Mucosa of descending colon (tissue), 3 donors: Measurements from ENCODE around the gene CMTM8. TPM values are rescaled to one million over a fixed set of nuclear protein-coding genes. Genes with fewer than 3 reads are reported as not detected.

Source experiments
- ATAC-seq: fragments of 200-7000 bp; cut with Tn5 transposase; one replicate; pipeline ENCODE4 v1.9.1; 2020; ENCODE audit warnings: mild to moderate bottlenecking, moderate library complexity
- DNase-seq, 3 donors: peaks; one replicate each; pipeline ENCODE4 v3.0.0-alpha.2; 2020
- H3K36me3 ChIP-seq: fragments of 200-600 bp; one replicate; pipeline ENCODE4 v1.8.0; 2021; ENCODE audit warnings: low read depth, mild to moderate bottlenecking
- H3K4me1 ChIP-seq: fragments of 200-600 bp; one replicate; pipeline ENCODE4 v1.8.0; 2021; ENCODE audit warnings: low read depth, mild to moderate bottlenecking
- H3K4me3 ChIP-seq: fragments of 200-600 bp; one replicate; pipeline ENCODE4 v1.8.0; 2021; ENCODE audit warnings: mild to moderate bottlenecking
- H3K9me3 ChIP-seq: fragments of 200-600 bp; one replicate; pipeline ENCODE4 v1.8.0; 2021; ENCODE audit warnings: mild to moderate bottlenecking
- intact Hi-C, 2 donors: fragments of 100-400 bp; cut with DNase I in 1 of 2; cut with micrococcal nuclease in 1 of 2; formaldehyde crosslinking; loops; one replicate each; pipeline versions ENCODE4 v1.11.0 to v1.11.1; 2022; cut with DNase I, micrococcal nuclease
- total RNA-seq, 3 donors: library from RNA; stranded (reverse); fragmentation: NEBNext Ultra II Directional in 2 of 3; extraction: Animal tissue kit (Norgen Biotek cat#: 25700) in 2 of 3; gene quantifications; one replicate each; pipeline versions ENCODE4 v1.2.1 to v1.2.4, GENCODE V29; 2021 to 2023
- TF ChIP-seq, protein P1 (sequence below): fragments of 200-600 bp; IDR thresholded peaks from one replicate; pipeline ENCODE4 v1.8.0; 2022; ENCODE audit warnings: antibody characterized with exemption, mild to moderate bottlenecking
- donor health status: DM: no; HTN: no; CAD: no; lungs with moderate emphysema.
- donor health status: DM: no; HTN: no; CAD: no.
- donor health status: DM: no; HTN: yes; CAD: no.

The CMTM8 gene
- total RNA-seq, 3 donors from 2014 or later: 3.5 to 10.5 (median 8.4) TPM

- intact Hi-C loops: no loop called here
- TF ChIP-seq, protein P1, sequence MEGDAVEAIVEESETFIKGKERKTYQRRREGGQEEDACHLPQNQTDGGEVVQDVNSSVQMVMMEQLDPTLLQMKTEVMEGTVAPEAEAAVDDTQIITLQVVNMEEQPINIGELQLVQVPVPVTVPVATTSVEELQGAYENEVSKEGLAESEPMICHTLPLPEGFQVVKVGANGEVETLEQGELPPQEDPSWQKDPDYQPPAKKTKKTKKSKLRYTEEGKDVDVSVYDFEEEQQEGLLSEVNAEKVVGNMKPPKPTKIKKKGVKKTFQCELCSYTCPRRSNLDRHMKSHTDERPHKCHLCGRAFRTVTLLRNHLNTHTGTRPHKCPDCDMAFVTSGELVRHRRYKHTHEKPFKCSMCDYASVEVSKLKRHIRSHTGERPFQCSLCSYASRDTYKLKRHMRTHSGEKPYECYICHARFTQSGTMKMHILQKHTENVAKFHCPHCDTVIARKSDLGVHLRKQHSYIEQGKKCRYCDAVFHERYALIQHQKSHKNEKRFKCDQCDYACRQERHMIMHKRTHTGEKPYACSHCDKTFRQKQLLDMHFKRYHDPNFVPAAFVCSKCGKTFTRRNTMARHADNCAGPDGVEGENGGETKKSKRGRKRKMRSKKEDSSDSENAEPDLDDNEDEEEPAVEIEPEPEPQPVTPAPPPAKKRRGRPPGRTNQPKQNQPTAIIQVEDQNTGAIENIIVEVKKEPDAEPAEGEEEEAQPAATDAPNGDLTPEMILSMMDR: no peak
- Histone ChIP-seq H3K4me3 (no peak overlapping the region), H3K9me3 (no peaks in the 10 kb centered on the region), H3K36me3 (no peaks in the 10 kb centered on the region), H3K4me1 (peaks cover 5% of the 10 kb centered on the region)
- ATAC-seq: no peak
- no peak for DNase-seq
Measured at GRCh38 chr3:32280262-32280910, 41.9 kb downstream of the CMTM8 start.

DNA sequence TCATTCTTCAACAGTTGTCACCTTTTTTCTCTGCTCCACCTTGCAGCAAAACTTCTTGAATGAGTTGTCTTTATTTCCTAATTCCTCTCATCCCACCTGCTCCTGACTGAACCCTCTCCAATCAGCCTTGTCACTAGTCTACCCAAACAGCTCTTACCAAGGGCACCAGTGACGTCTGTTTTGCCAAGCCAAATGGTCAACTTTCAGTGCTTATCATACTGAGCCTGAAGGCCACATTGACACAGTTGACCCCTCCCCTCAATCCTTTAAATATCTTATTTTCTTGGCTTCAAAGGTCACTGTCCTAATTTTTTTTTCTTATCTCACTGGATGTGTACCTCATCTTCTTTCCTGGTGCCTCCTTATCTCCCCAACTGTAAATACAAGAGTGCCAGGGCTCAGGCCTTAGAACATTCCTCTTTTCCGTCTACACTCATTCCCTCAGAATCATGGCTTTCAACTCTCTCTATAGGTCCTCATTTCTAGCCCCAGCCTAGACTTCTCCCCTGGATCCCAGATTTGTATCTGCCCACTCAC lies 43.2 kb downstream of the CMTM8 start:
- no peak for ATAC-seq
- intact Hi-C loops: no loop called here
- TF ChIP-seq, protein P1: no peak

DNA sequence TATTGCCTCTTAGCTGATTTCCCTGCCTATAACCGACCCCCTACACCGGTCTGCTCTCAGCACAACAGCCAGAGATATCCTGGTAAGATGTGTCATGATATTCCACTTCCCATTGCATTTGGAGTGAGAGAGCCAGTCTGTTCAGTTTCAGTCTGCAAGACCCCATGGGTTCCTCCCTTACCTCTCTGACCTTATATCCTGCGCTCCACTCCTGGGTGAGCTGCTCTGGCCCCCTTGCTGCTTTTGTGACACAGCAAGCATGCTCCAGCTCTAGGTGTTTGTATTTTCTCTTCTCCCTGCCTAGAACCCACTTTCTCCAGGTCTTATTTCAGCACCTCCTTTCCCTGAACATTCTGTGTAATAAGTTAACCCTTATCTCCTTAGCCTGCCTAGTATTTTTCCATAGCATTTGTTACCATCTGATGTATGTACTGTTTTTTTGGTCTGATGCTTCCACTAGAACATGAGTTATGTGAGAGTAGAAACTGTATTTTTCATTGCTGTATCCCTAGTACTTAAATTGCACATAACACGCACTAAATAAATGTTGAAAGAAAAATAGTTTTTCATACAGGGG lies 44.2 kb downstream of the CMTM8 start:
- no peak for ATAC-seq
- no peaks in the 10 kb centered on the region for H3K36me3 ChIP-seq
- intact Hi-C loops: no loop called here
- H3K9me3 ChIP-seq: no peaks in the 10 kb centered on the region
- DNase-seq: no peak
- H3K4me3 ChIP-seq: no peak overlapping the region
- TF ChIP-seq, protein P1: no peak
- H3K4me1 ChIP-seq: peaks cover 5% of the 10 kb centered on the region

More for the DNA sequence above, 43.2 kb downstream of the CMTM8 start:
- Histone ChIP-seq H3K36me3 (no peaks in the 10 kb centered on the region), H3K4me3 (no peak overlapping the region), H3K4me1 (peaks cover 5% of the 10 kb centered on the region), H3K9me3 (no peaks in the 10 kb centered on the region)
- no peak for DNase-seq

DNA sequence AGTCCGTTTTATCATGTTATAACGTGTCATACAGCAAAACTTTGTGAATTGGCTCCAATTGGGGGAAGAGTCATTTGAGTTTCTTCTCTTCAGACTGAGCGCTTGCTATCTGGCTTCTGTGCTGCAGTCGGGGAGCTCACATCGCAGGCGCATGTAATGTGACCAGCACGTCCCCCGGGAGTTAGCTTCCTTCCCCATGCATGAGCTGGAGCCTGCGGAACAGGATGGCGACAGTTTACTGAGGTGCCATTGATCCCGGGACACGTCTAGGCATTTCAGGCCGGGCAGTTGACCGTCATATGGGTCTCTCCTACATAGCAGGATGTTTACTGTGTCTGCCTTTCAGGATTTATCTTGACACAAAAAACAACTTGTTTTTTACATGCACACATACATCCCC lies 44.8 kb downstream of the CMTM8 start:
- no peaks in the 10 kb centered on the region for H3K36me3 ChIP-seq
- no peak for ATAC-seq
- no peaks in the 10 kb centered on the region for H3K9me3 ChIP-seq
- DNase-seq: no peak
- peaks cover 5% of the 10 kb centered on the region for H3K4me1 ChIP-seq
- intact Hi-C loops: no loop called here
- TF ChIP-seq, protein P1: no peak
- no peak overlapping the region for H3K4me3 ChIP-seq

GRCh38 chr3:32284443-32285212 lies 46.1 kb downstream of the CMTM8 start:
- intact Hi-C loops: no loop called here
- Histone ChIP-seq H3K4me1 (peaks cover 5% of the 10 kb centered on the region), H3K4me3 (no peak overlapping the region), H3K9me3 (no peaks in the 10 kb centered on the region), H3K36me3 (no peaks in the 10 kb centered on the region)
- ATAC-seq (peak; percentile 72), DNase-seq (no peak)
- TF ChIP-seq, protein P1: no peak
